ENCODE results near the gene SPP2.

DNA sequence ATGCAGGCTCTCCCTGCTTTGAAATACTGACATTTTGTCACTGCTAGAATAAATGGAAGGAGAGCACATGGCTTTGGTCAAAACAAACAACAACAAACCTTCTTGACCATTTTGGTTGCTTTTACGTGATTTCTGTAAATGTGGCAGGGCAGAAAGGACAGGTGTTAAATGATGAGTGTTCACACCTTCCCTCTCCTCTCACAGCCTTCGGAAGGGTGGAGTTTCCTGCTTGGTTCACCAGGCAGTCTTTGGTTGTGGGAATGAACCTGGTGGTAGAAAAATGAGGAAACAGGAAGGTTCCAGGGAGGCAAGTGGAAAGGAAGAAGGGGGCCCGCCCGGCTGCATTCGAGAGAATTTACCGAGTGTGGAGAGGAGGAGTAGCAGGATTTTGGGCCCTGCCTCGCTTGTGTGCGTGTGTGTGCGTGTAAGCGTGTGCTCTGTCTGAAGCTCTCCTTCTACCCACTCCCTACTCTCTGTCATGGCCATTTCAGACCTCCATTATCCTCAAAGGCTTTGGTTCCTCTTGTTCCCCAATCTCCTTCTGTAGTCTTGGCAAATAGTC is 23.7 kb upstream of the SPP2 start:
- TF ChIP-seq SP1 (IDR thresholded peaks at IDR 0.05) (no peak), ELF4 (IDR thresholded peaks at IDR 0.05) (no peak), FOXK2 (IDR thresholded peaks at IDR 0.05) (no peak), SUZ12 (IDR thresholded peaks at IDR 0.05) (no peak), CTBP1 (IDR thresholded peaks at IDR 0.05; ENCODE audit: borderline replicate concordance) (no peak), NFRKB (IDR thresholded peaks at IDR 0.05) (no peak), BHLHE40 (IDR thresholded peaks at IDR 0.05; ENCODE audit: borderline replicate concordance) (no peak), LEF1 (IDR thresholded peaks at IDR 0.05; ENCODE audit: borderline replicate concordance) (no peak), HDGF (IDR thresholded peaks at IDR 0.05; ENCODE audit: borderline replicate concordance) (no peak)
- TF ChIP-seq, protein P1, sequence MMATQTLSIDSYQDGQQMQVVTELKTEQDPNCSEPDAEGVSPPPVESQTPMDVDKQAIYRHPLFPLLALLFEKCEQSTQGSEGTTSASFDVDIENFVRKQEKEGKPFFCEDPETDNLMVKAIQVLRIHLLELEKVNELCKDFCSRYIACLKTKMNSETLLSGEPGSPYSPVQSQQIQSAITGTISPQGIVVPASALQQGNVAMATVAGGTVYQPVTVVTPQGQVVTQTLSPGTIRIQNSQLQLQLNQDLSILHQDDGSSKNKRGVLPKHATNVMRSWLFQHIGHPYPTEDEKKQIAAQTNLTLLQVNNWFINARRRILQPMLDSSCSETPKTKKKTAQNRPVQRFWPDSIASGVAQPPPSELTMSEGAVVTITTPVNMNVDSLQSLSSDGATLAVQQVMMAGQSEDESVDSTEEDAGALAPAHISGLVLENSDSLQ (IDR thresholded peaks at IDR 0.05), result no peak

Data from HEK293T (cell line).